ENCODE measurements around the gene KCNH8.
A peak's percentile ranks its signal among the peaks of the same experiment; 100 is the strongest.
"Not testable (repeated sequence)": the region's sequence is repeated elsewhere in the genome, so short reads cannot be mapped to it uniquely, and the experiment has no call there.

KCNH8 gene

DNA sequence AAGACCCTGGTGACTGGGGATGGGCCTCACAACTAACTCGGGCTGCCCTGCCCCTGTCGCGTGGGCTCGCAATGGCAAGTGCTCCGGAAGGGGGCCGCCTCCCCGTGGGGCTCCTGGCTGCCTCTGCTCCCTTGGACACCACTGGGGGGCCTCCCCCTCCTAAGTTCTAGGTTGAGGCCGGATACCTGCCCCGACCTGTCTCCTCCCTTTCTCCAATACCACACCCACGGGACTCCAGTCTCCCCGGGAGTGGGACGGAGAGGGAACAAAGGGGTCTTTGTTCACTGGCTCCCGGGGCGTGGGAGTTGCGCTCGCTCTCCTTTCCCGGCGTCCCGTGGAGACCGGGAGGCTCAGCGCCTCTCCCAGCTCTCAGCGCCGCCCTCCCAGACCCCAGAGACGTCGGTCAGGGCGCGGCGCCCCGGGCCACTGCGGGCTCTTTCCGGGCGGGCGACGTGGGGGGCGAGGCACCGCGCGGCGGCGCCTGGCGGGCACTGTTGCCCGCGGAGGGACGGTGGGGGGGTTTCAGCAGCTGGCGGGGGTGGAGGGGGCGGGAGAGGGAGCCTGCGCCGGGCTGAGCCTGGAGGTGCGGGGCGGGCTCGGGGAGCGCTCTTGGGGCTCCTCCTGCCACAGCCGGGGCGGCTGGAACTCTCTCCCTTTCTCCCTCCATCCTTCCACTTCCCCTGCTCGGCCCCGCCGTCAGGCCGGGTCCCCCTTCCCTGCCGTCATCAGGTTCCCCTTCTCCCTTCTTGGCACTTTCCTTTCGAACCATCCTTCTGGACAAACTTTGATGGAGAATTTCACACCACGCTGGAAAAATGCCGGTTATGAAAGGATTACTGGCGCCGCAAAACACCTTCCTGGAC, at the start of gene KCNH8:
Gene KCNH8 (plus strand): TSS at position 606 of the 863 bp plus-strand sequence. CDS start 210 bp downstream, at position 816.
- peak within 1 kb of the TSS; percentile 92 to 100 (median 99) for H3K4me2 ChIP-seq
- no peaks in the 10 kb centered on the region for H3K36me3 ChIP-seq
- peak within 1 kb of the TSS in 10 of 11 experiments; percentile 49 to 84 (median 78); a peak in 19 of 22 replicates for H3K27ac ChIP-seq
- 0 out of 22 replicates have a peak, but pooled peaks cover 0 to 4% (median 0%) of the 10 kb centered on the region in 11 experiments for H4K20me1 ChIP-seq
- H3K9me3 ChIP-seq (replicated peaks in 1 of 11) = peaks cover 0 to 12% (median 8%) of the 10 kb centered on the region in 11 experiments; a peak in 18 of 22 replicates
- peak within 1 kb of the TSS; percentile 64 to 89 (median 82) for H3K4me3 ChIP-seq
- no peak for TF ChIP-seq Cebpa-rat (IDR thresholded peaks at IDR 0.05)
- H3K9ac ChIP-seq = peak within 1 kb of the TSS; percentile 67 to 83 (median 80)
- peaks cover 18 to 27% (median 22%) of the 10 kb centered on the region in 11 experiments for H3K27me3 ChIP-seq
- peaks cover 6 to 17% (median 10%) of the 10 kb centered on the region in 10 experiments; a peak in 18 of 20 replicates for H3K4me1 ChIP-seq

- not testable (repeated sequence) for H3K4me1 ChIP-seq, H4K20me1 ChIP-seq, H3K36me3 ChIP-seq, H3K27me3 ChIP-seq
- Histone ChIP-seq H3K4me3 (peak overlapping the region; percentile 43 to 69 (median 59)), H3K9me3 (replicated peaks in 1 of 11) (peaks cover 13 to 23% (median 19%) of the 10 kb centered on the region in 11 experiments), H3K9ac (peak overlapping the region in 10 of 11 experiments; percentile 66 to 78 (median 74); a peak in 20 of 22 replicates), H3K4me2 (peak overlapping the region; percentile 39 to 67 (median 53); a peak in 18 of 22 replicates), H3K27ac (peak overlapping the region in 10 of 11 experiments; percentile 42 to 80 (median 72); a peak in 18 of 22 replicates)
Observed at GRCh38 chr3:19102654-19103290, 45.5 kb upstream of the KCNH8 start.

GRCh38 chr3:19103510-19103909, 44.8 kb upstream of the KCNH8 start:
- peak overlapping the region in 9 of 11 experiments; percentile 66 to 78 (median 76); a peak in 14 of 22 replicates for H3K9ac ChIP-seq
- TF ChIP-seq Cebpa-rat (IDR thresholded peaks at IDR 0.05) = no peak
- H4K20me1 ChIP-seq = no peaks in the 10 kb centered on the region; a peak in 1 of 22 replicates
- peak overlapping the region; percentile 39 to 67 (median 53) for H3K4me2 ChIP-seq
- H3K27ac ChIP-seq = peak overlapping the region in 9 of 11 experiments; percentile 53 to 80 (median 75); a peak in 17 of 22 replicates
- peaks cover 0 to 6% (median 4%) of the 10 kb centered on the region in 10 experiments; a peak in 8 of 20 replicates for H3K4me1 ChIP-seq
- H3K36me3 ChIP-seq = no peaks in the 10 kb centered on the region
- H3K9me3 ChIP-seq (replicated peaks in 1 of 11) = peaks cover 13 to 25% (median 21%) of the 10 kb centered on the region in 11 experiments
- H3K4me3 ChIP-seq = peak overlapping the region; percentile 43 to 69 (median 59); a peak in 19 of 20 replicates
- no peaks in the 10 kb centered on the region for H3K27me3 ChIP-seq

- Histone ChIP-seq H3K36me3 (no peaks in the 10 kb centered on the region), H3K4me3 (no peak overlapping the region), H3K4me1 (peaks cover 0 to 6% (median 4%) of the 10 kb centered on the region in 10 experiments; a peak in 8 of 20 replicates), H3K27ac (no peak overlapping the region), H3K9ac (no peak overlapping the region), H3K4me2 (no peak overlapping the region), H4K20me1 (no peaks in the 10 kb centered on the region; a peak in 1 of 22 replicates), H3K9me3 (replicated peaks in 1 of 11) (peaks cover 13 to 25% (median 21%) of the 10 kb centered on the region in 11 experiments), H3K27me3 (no peaks in the 10 kb centered on the region)
- TF ChIP-seq Cebpa-rat (IDR thresholded peaks at IDR 0.05) = no peak
Observed at GRCh38 chr3:19104459-19104858, 43.9 kb upstream of the KCNH8 start.

- H3K27me3 ChIP-seq = no peaks in the 10 kb centered on the region
Observed at GRCh38 chr3:19105826-19106225, 42.5 kb upstream of the KCNH8 start.

DNA sequence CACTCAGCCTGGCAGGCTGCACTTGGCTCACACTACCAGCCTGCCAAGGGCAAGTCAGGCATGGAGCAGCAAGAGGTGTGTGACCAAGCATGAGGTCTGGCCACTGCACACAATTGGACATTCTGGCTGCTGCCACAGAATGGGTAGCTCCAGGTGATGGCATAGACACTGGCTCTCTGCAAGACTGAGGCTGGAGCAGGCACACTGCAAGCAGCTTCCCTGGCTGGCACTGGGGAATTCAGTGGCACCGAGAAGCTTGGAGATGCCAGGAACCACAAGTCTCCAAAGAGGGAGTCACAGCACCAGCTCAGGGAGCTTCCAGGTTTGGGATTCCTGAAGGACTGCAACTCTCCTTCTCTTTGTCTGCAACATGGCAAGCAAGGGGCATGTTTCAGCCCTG, 42.0 kb upstream of the KCNH8 start:
- no peak overlapping the region for H3K4me2 ChIP-seq
- H3K36me3 ChIP-seq = no peaks in the 10 kb centered on the region
- no peaks in the 10 kb centered on the region for H3K27me3 ChIP-seq
- H4K20me1 ChIP-seq = no peaks in the 10 kb centered on the region; a peak in 1 of 22 replicates
- peaks cover 0 to 6% (median 4%) of the 10 kb centered on the region in 10 experiments; a peak in 8 of 20 replicates for H3K4me1 ChIP-seq
- H3K9me3 ChIP-seq (replicated peaks in 1 of 11) = peaks cover 13 to 25% (median 21%) of the 10 kb centered on the region in 11 experiments
- no peak overlapping the region for H3K4me3 ChIP-seq
- H3K9ac ChIP-seq = no peak overlapping the region
- TF ChIP-seq Cebpa-rat (IDR thresholded peaks at IDR 0.05) = no peak
- H3K27ac ChIP-seq = no peak overlapping the region

More at GRCh38 chr3:19105826-19106225, 42.5 kb upstream of the KCNH8 start:
- H3K9me3 ChIP-seq (replicated peaks in 1 of 11) = peaks cover 13 to 25% (median 21%) of the 10 kb centered on the region in 11 experiments
- H3K4me2 ChIP-seq = no peak overlapping the region
- no peak overlapping the region for H3K27ac ChIP-seq
- no peak overlapping the region for H3K9ac ChIP-seq
- peak; percentile 56 to 97 (median 84); a peak in 21 of 22 replicates for TF ChIP-seq Cebpa-rat (IDR thresholded peaks at IDR 0.05)
- H4K20me1 ChIP-seq = no peaks in the 10 kb centered on the region; a peak in 1 of 22 replicates
- no peak overlapping the region for H3K4me3 ChIP-seq
- no peaks in the 10 kb centered on the region for H3K36me3 ChIP-seq
- peaks cover 0 to 6% (median 4%) of the 10 kb centered on the region in 10 experiments; a peak in 8 of 20 replicates for H3K4me1 ChIP-seq

- Histone ChIP-seq H3K4me3 (no peak overlapping the region), H3K27ac (no peak overlapping the region), H4K20me1 (no peaks in the 10 kb centered on the region; a peak in 1 of 22 replicates), H3K9ac (no peak overlapping the region), H3K9me3 (replicated peaks in 1 of 11) (peaks cover 13 to 25% (median 21%) of the 10 kb centered on the region in 11 experiments), H3K27me3 (no peaks in the 10 kb centered on the region), H3K36me3 (no peaks in the 10 kb centered on the region), H3K4me2 (no peak overlapping the region), H3K4me1 (peaks cover 0 to 6% (median 4%) of the 10 kb centered on the region in 10 experiments; a peak in 8 of 20 replicates)
- no peak for TF ChIP-seq Cebpa-rat (IDR thresholded peaks at IDR 0.05)
Observed at GRCh38 chr3:19107719-19108118, 40.6 kb upstream of the KCNH8 start.

- Histone ChIP-seq H3K27me3 (no peaks in the 10 kb centered on the region), H3K4me1 (no peaks in the 10 kb centered on the region), H3K9me3 (replicated peaks in 1 of 11) (peaks cover 13 to 25% (median 21%) of the 10 kb centered on the region in 11 experiments), H3K9ac (no peak overlapping the region), H3K36me3 (no peaks in the 10 kb centered on the region), H3K4me3 (no peak overlapping the region), H3K27ac (no peak overlapping the region), H4K20me1 (no peaks in the 10 kb centered on the region; a peak in 1 of 22 replicates), H3K4me2 (no peak overlapping the region)
- no peak for TF ChIP-seq Cebpa-rat (IDR thresholded peaks at IDR 0.05)
Observed at GRCh38 chr3:19110335-19110895, 37.9 kb upstream of the KCNH8 start.
